ENCODE measurements around the gene INPP4B.

Gene INPP4B

DNA sequence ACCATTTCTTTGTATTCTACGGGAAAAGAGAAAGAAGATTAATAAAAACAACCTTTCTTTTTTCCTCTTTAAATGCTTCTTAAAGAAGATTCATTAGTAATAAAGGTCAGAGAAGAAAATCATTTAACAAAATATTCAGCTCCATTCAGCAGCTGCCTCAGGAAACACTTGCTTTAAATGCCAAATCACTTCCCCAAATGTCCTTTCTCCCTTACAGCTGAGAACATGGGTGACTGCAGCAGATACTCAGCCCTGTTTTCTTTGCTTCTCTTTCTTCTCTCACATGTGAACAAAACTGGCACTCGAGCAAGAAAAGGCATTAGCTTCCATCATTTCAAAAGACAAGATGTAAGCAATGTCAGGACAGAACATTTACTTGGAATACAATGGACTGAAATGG is 120.2 kb downstream of the INPP4B start:
- DNase-seq = no peak

DNA sequence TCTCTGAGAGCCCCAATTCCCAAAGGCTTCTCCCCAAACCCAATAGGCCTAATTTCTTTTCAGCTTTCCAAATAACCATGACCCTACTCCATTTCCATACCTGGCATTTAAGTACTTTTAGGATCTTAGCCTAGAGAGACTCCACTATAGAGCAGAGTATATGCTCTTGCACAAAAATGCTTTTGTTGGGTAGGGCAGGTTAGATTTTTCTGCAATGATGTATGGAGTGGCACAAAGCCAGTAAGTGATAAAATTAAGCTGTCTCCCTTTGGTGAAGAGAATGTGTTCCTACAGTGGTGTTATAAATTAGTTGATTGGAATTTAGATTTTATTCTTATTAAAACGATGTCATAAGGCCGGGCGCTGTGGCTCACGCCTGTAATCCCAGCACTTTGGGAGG is 124.9 kb downstream of the INPP4B start:
- DNase-seq = no peak

DNA sequence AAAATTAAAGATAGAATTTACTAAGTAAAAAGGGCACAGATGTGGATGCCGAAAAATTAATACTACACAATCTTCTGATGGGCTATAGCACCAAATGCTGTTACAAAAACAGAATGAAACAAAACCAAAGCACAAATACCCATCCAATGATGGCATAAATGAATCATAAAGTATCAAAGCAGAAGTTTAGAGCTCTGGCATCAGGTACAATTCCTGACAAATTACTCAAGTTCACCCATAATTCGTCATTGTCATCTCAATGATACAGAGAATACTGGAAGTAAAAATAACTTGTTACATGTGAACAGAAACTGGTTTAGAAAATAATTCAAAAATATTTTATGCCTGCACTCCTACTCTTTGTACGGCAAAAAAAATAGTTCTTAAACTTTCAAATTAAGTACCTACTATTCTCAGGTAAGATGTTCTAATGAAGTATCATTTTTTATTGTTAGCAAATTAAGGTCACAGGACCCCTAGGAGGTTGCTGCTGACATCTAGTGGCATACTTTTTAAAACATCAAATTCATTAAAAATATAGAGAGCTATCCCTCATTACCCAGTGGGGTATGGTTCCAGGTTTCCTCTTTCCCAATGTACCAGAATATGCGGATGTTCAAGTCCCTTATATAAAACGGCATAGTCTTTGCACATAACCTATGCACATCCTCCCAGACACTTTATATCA is 126.1 kb downstream of the INPP4B start:
- DNase-seq = peak in 1 of 2 donors; percentile 64

DNA sequence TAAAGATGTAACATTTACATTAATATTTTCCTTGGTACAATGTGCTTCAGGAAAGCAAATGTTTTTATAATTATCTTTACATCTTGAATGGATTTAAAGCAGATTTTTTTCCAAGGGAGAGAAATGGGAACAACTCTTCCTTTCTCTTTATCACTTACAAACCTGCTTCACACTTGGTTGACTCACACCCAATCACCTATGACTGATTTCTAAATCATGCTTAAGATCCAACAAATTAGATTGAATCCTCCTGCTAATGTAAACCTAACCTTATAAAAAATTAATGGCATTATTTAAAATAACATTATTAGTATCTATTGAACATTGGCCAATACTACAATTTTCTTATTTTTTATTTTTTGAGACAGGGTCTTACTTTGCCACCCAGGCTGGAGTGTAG is 127.1 kb downstream of the INPP4B start:
- DNase-seq = no peak

DNA sequence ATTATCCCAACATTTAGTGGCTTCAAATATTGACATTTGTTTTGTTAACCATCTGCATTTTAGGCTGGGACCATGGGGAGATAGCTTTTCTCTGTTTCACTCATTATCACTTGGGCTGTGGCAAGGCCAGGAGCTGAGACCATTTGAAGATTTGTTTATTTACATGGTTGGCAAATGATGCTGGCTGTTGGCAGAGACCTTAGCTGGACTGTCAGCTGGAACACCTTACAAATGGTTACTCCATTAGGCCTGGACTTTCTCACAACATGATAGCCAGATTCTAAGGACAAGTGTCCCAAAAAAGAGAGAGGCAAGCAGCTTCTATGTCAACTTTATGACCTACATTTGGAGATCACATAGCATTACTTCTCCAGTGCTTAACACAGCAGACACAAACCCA is 130.4 kb downstream of the INPP4B start:
- no peak for DNase-seq

DNA sequence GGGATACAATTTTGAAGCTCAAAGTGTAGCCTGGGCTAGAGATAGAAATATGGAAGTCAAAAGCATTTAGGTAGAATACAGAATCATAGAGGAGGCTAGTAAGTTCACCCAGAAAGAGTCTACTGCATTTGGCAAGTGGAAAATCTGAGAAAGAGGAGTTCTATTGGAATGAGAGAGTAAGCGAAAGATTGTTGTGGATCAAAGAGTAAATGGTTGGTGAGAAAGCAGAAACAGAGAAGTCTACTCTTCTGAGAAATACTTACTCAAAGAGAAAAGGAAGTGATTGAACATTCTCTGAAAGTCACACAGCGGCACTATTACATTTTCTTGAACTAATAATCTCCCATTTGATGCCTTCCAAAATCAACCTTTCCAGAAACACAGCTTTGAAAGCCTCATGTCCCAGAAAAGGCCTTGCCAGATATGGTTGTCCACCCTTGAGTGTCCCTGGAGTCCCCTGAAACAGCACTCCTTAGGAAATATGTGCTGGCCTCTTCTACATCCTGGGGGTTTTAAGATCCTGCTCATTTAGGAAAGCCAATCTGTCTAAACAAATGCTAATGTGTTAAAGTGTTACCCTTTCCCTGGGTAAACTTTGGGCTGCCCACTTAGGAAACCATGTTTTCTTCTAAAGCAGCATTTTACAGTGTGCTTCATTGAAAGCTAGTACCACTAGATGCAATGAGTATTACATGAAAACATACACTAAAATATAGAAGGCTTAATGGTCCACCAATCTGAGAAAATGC is 132.6 kb downstream of the INPP4B start:
- DNase-seq = no peak

DNA sequence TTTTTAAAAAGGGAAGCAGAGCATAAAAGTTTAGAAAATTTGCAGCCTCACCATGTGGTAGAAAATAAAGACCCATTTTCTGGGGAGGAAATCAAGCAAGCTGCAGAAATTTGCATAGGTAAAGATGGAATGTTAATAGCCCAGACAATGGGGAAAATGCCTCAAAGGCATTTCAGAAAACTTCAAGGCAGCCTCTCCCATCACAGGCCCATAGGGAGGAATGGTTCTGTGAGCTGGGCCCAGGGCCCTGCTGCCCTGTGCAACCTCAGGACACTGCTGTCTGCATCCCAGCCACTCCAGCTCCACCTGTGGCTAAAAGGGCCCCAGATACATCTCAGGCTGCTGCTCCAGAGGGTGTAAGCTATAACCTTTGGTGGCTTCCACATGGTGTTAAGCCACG is 137.9 kb downstream of the INPP4B start:
- DNase-seq = no peak

DNA sequence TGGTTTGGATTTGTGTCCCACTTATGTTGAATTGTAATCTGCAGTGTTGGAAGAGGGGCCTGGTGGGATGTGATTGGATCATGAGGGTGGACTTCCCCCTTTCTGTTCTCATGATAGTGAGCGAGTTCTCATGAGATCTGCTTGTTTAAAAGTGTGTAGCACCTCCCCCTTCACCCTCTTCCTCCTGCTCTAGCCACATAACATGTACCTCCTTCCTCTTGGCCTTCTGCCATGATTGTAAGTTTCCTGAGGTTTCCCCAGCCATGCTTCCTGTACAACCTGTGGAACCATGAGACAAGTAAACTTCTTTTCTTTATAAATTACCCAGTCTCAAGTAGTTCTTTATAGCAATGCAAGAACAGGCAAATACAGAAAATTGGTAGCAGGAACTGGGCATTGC is 138.7 kb downstream of the INPP4B start:
- DNase-seq = peak in 1 of 2 donors; percentile 14

DNA sequence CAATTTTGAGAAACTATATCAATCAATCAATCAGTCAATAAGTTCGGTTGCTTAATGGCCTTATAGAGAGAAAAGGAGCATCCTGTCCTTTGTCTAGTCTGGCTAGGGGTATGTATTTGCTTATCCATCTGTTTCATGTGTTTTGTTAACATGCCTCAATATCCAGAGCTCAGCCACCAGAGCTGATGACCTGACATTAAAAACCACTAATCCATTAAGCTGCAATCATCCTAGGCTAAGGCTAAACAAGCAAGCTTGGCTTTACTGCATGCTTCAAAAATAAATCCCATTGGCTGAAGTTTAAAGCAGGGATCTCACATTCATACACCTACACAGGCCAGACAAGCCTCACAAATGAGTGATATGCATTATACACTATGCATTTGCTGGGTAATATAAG is 139.7 kb downstream of the INPP4B start:
- no peak for DNase-seq

DNA sequence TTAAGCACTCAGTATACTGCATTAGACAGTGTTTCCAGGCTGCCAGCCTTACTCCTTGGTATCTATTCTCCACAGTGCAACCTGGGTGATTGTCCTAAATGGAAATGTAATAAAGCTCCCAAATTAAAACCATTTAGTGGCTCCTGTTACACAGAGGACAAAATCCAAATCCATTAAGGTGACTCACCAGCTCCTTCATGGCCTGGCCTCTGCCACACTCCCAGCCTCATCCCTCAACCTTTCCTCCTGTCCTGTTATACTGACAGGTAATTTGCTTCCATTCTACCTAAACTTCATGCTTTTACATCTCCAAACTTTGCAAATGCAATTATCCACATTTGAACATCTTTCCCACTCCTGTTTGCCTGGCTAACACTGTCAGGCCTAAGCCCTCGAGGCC is 140.3 kb downstream of the INPP4B start:
- no peak for DNase-seq

DNA sequence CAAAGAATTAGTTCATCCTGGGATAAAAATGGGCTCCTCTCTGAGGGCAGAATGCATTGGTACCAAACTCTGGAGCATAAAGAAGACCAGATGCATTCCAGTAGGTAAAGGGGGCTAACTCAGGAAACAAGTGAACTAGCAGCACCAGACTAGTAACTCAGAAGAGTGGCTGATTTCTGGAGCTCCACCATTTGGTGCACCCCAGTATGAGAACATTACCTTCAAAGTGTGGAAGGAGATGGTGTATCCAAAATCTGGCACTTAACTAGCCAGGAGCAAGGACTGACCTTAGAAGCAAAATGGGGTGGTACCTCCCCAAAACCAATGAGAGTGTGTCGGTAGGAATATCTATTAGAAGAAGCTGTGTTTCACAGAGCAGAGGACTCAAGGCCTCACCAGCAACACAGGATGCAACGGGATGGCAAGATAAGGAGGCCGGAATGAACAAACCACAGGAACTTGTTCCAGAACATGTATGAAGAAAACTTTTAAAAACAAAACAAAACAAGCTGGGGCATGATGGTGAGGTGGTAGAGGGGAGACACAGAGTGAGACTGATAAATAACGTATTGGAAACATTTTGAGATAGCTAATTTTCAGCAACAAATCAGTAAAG is 142.3 kb downstream of the INPP4B start:
- peak in 1 of 2 donors; percentile 56 for DNase-seq

DNA sequence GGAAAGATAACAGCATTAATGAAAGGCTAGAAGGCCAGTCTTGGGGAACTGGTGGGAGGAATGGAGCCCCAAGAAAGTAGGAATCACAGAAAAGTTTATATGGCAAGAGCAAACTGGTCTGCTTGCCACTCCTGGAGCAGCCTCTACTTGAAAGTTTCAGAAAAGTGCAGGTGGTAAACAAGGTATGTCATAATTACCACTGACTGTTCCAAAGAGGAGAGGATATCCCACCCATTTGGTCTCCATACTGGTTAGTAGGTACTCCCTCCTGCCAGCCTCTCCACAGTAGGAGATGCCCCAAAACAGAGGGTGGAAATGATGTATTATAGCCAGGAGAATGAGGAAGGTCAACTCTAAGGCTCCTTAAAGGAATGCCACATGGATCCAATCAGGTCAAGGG is 145.1 kb downstream of the INPP4B start:
- peak in 1 of 2 donors; percentile 14 for DNase-seq

DNA sequence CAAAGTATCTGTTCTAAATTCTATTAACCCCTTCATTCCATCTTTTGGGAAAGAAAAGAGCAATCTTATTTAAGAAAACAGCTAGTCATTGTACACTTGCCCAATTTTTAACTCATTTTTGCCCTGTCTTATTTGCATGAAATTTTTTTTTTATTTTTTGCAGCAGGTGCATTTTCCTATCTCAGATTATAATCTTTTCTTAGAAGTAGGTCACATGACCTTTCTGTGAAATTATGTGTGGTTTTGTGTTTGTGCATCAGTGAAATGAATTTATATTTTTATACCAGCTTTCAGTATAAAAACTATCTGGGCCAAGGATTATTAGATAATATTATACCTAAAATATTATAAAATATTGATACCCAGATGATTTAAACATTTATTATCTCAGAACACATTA is 145.6 kb downstream of the INPP4B start:
- DNase-seq = peak in 1 of 2 donors; percentile 64

DNA sequence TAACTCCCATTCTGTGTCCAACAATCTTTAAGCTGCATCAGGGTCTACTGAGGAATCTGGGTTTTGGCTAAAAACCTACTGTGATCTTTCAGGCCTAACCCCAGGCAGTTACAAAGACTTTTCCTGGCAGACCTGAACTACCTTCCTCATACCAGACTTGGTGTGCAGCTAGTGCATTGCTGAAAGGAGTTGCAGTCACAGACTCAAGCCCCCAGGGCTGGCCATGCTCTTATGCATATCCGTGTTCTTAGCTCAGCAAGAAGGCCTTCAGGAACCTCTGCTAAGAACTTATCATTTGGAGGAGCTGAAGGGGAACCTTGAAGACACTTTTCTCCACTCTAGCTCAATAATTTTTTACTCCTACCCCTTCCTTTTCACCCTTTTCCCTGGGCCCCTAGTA is 147.5 kb downstream of the INPP4B start:
- no peak for DNase-seq

DNA sequence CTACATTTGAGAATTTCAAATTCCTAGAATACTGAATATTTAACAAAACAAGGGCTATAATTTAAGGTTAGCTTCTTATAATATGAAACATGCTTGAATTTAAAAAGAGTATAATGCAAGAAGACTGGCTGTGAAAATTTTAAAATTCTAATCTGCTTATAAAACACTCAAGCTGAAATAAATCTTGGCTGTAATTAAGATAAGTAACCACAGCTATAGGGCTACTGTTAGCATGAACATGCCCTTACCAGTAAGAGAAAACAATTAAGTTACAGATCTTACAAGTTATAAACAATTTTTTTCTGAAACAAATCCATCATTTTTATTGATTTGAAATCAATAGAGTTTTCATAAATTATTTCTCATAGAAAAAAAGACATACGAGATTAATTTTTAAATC is 148.2 kb downstream of the INPP4B start:
- DNase-seq = no peak

DNA sequence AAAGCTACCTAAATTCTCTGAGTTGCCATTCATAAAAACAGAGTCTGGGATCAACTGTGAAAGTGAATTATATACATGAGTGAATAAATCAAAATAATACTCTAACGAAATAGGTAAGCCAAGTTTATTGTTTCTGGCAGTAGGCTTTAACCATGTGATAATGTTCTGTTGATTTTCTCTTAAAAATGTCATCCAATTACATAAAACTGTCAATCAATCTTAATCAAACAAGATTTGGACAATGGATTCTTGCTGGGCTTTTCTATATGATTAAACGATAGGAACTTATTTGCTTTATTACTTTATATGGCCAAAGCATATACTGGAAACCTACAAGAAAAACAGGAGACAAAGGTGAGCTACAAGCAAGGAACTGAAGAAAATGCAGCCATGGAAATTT is 148.8 kb downstream of the INPP4B start:
- no peak for DNase-seq

DNA sequence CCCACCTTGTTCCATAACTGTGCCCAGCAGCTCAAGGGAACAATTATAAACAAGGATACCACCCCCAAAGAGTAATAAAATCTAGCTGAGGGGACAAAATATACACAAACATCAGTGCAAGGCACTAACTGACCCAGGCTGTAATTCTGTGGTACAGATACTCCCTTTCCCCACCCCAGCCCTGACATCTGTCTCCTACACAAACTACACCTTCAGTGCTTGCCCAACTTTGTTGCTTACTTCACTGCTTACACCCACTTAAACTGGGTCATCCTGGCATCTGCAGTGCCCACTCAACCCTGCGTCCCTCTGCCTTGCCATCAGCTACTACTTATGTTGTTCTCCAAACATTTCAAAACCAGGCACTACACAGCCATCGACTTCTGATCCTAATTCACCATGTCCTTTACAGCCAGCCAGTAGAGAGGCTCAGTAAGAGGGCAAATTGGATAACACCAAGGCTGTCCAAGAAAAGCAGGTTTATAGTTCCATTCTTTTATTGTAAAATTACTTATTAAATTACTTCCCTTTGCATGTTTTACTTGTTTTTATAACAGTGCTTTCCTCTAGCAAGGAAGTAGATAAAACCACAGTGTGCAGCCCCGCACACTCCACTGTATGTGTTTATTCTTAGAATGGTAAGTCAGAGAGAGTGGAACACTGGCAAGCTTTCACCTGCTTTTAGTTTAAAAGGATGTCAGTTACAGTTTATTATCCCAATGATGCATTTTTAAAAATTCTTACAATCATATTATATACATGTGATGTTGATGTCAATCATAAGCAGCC is 149.6 kb downstream of the INPP4B start:
- DNase-seq = peak in 1 of 2 donors; percentile 36

DNA sequence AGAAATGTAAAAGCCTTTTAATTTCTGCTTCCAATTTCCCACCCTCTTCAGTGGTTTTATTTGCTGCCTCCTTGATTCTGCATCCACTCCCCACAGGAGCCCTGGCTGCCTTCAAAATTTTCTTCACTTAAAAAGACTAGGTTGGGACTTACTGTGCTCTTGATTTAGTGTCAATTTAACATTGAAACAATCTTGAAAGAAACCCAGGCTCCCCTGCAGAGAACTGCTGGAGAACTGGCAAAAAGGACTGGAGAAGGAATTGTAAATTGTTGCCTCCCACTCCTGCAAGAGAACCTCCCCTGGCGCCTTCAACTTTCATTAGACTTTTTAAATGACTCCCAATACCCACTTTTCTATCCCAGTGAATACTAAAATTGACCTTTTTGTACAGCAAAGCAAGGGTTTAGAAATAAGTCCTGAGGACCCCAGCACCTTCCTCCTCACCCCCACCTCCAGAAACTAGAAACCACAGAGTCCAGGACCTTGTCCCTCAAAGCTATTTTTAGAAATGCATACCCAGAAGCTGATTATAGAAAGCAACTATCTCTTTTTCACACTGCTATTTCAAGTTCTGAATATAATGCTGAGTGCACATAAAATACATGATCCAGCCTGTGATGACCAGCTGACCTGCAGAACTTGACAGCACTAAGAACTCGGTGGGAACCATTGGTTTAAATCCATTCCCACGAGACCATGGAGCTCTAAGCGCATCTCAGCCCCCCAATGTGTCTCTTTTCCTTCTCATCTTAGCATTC is 155.5 kb downstream of the INPP4B start:
- no peak for DNase-seq

DNA sequence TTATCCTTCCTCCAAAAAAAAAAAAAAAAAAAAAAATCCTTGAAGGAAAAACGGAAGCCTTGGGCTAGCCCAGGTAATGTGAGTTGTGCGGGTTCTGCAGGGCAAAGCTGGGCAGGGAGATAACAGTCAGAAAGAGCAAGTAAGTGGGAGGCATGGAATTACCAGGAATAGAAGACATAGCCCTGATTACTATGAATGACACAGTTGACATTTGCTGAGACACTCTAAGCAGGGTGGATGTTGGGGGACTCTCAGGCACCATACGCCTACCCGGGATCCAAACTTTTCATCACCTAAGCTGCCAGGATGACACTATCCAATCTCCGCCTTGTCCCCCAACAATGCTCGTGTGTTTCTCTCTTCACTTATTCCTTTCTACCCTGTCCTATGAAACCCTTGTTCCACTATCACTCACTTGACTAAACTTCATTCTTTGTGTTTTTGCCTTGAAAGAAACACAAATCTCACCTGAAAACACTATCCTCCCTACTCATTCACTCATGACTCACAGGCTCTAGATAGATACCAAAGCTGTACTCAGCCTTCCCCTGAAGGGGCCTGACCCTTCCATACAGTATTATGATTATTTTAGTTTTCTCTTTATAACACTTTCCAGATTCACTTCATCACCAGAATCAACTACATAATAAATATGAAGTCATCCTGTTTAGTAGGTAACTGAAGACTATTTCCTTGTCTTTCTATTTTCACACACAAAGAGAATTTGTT is 158.4 kb downstream of the INPP4B start:
- no peak for DNase-seq

DNA sequence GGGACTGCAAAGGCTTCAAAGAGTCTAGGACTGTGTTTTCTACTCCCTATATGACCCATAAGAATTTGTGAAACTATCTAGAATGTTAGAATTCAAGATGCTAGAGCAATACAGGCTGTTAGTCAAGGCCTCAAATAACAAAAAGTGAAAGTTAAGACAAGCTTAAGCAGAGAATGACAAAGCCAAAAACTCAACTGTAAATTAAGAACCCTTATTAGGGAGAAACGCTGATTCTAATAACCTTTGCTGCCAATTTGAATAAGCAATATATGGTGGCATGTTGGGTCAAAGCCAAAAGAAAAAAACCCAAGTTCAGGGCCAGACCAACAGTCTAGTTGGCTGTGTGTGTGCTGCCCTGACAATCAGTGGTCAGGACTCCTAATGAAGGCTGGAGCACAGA is 160.0 kb downstream of the INPP4B start:
- DNase-seq = no peak

DNA sequence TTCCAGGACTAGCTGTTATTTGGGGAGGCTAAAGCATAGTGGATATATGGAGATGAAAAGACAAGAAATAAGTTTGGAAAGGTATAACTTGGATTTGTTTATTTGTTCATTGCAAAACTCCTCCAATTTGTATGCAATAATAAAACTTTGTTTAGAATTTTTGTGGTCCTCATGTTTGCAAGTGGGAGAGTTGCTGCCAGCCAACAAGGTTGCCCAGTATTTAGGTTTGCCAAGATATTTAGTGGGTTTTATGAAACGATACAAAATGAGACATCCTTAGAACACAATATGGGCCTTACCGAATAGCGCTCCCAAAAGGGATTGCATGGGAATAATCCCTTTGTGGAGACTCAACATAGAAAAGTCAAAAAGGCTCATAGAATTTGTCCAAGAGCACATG is 162.1 kb downstream of the INPP4B start:
- no peak for DNase-seq

DNA sequence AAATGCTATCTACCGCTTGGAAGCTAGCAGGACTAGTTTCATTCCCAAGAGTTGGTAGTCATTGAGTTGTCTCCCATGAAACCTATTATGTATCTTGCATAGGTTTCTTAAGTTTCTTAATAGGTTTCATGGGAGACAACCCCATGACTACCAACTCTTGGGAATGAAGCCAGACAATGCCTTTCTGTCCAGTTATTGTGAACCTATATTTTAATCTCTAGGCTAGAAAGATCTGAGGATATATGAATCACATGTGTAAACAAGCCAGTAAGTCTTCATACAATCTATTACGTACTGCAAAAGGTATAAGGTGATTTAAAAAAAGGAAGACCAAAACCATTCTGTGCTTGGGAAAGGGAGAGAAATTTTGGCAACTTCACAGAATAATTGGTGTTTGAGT is 162.6 kb downstream of the INPP4B start:
- DNase-seq = no peak

Data from CD4-positive, alpha-beta T cell treated with Interleukin-4 for 1 hour (primary cell).